H9 (cell line): ENCODE data around the gene COQ4. TPM values are rescaled to one million over a fixed set of nuclear protein-coding genes. Genes with fewer than 3 reads are reported as not detected.

Source experiments
- DNase-seq: peaks from one replicate; pipeline ENCODE4 v3.0.0-alpha.2; 2017
- H2AFZ ChIP-seq: one replicate; pipeline ENCODE4 v1.6.1; 2013; ENCODE audit warnings: mild to moderate bottlenecking, low read length, control low read depth, moderate library complexity
- H2AK5ac ChIP-seq: 2 replicates; pipeline ENCODE4 v1.6.1; 2013; ENCODE audit warnings: low read length, control low read depth, mixed read lengths; ENCODE audit not compliant: insufficient read length
- H2BK120ac ChIP-seq: one replicate; pipeline ENCODE4 v1.6.1; 2013; ENCODE audit warnings: low read depth, mild to moderate bottlenecking, low read length, control low read depth, inconsistent platforms; ENCODE audit not compliant: poor library complexity, severe bottlenecking
- H2BK12ac ChIP-seq: 2 replicates; pipeline ENCODE4 v1.6.1; 2013; ENCODE audit warnings: low read length, control low read depth, mixed read lengths, low read depth; ENCODE audit not compliant: insufficient read length
- H2BK15ac ChIP-seq: 2 replicates; pipeline ENCODE4 v1.6.1; 2013; ENCODE audit warnings: low read depth, low read length, control low read depth
- H2BK20ac ChIP-seq: one replicate; pipeline ENCODE4 v1.6.1; 2013; ENCODE audit warnings: low read depth, mild to moderate bottlenecking, low read length, control low read depth, inconsistent platforms; ENCODE audit not compliant: poor library complexity, severe bottlenecking
- H2BK5ac ChIP-seq: 2 replicates; pipeline ENCODE4 v1.6.1; 2013; ENCODE audit warnings: low read length, control low read depth, mixed read lengths; ENCODE audit not compliant: insufficient read length
- H3K14ac ChIP-seq: 2 replicates; pipeline ENCODE4 v1.6.1; 2013; ENCODE audit warnings: low read length, control low read depth; ENCODE audit not compliant: insufficient read depth
- H3K18ac ChIP-seq: 2 replicates; pipeline ENCODE4 v1.6.1; 2013; ENCODE audit warnings: low read depth, mild to moderate bottlenecking, mixed read lengths, low read length, control low read depth; ENCODE audit not compliant: insufficient read length
- H3K23ac ChIP-seq: 2 replicates; pipeline ENCODE4 v1.6.1; 2013; ENCODE audit warnings: low read length, control low read depth, mixed read lengths, low read depth; ENCODE audit not compliant: insufficient read length
- H3K23me2 ChIP-seq: 2 replicates; pipeline ENCODE4 v1.6.1; 2013; ENCODE audit warnings: low read depth, mild to moderate bottlenecking, mixed read lengths, low read length, control low read depth; ENCODE audit not compliant: insufficient read length, poor library complexity, severe bottlenecking
- H3K27ac ChIP-seq: 2 replicates; pipeline ENCODE4 v1.5.1; 2013; ENCODE audit warnings: low read length, control low read depth, mixed read lengths, low read depth; ENCODE audit not compliant: insufficient read length
- H3K27me3 ChIP-seq: 2 replicates; pipeline ENCODE4 v1.6.1; 2013; ENCODE audit warnings: low read length, control low read depth, inconsistent platforms; ENCODE audit not compliant: insufficient read depth
- H3K4ac ChIP-seq: 2 replicates; pipeline ENCODE4 v1.6.1; 2013; ENCODE audit warnings: low read depth, mild to moderate bottlenecking, control low read depth, inconsistent platforms, low read length, moderate library complexity
- H3K4me1 ChIP-seq: 2 replicates; pipeline ENCODE4 v1.6.1; 2013; ENCODE audit warnings: low read length, control low read depth, inconsistent platforms; ENCODE audit not compliant: insufficient read depth
- H3K4me2 ChIP-seq: 2 replicates; pipeline ENCODE4 v1.6.1; 2013; ENCODE audit warnings: low read length, control low read depth, mixed read lengths; ENCODE audit not compliant: insufficient read length, insufficient read depth
- H3K56ac ChIP-seq: 2 replicates; pipeline ENCODE4 v1.6.1; 2013; ENCODE audit warnings: low read depth, mild to moderate bottlenecking, mixed read lengths, low read length, control low read depth; ENCODE audit not compliant: insufficient read length
- H3K79me1 ChIP-seq: 2 replicates; pipeline ENCODE4 v1.6.1; 2013; ENCODE audit warnings: low read depth, mild to moderate bottlenecking, moderate library complexity, low read length, control low read depth, inconsistent platforms; ENCODE audit not compliant: insufficient read depth, poor library complexity, severe bottlenecking
- H3K79me2 ChIP-seq: 2 replicates; pipeline ENCODE4 v1.6.1; 2013; ENCODE audit warnings: low read length, control low read depth, inconsistent platforms; ENCODE audit not compliant: insufficient read depth
- H3K9ac ChIP-seq: 2 replicates; pipeline ENCODE4 v1.6.1; 2013; ENCODE audit warnings: low read length, control low read depth, mixed read lengths; ENCODE audit not compliant: insufficient read length; ENCODE audit errors: extremely low read depth
- H3K9me3 ChIP-seq: one replicate; pipeline ENCODE4 v1.6.1; 2013; ENCODE audit warnings: low read depth, low read length, inconsistent platforms; ENCODE audit not compliant: control insufficient read depth
- H3T11ph ChIP-seq: one replicate; pipeline ENCODE4 v1.6.1; 2013; ENCODE audit warnings: mild to moderate bottlenecking, low read length, control low read depth, inconsistent platforms
- H4K20me1 ChIP-seq: one replicate; pipeline ENCODE4 v1.6.1; 2013; ENCODE audit not compliant: control insufficient read depth, insufficient read length, insufficient read depth
- H4K5ac ChIP-seq: 2 replicates; pipeline ENCODE4 v1.6.1; 2013; ENCODE audit warnings: low read depth, mild to moderate bottlenecking, mixed read lengths, low read length, control low read depth; ENCODE audit not compliant: insufficient read length
- H4K8ac ChIP-seq: replicated peaks from 2 replicates; pipeline ENCODE4 v1.6.1; 2013; ENCODE audit warnings: low read length, control low read depth, mixed read lengths, low read depth; ENCODE audit not compliant: insufficient read length
- H4K91ac ChIP-seq: 2 replicates; pipeline ENCODE4 v1.6.1; 2013; ENCODE audit warnings: low read depth, mild to moderate bottlenecking, moderate library complexity, mixed read lengths, low read length, control low read depth; ENCODE audit not compliant: insufficient read length
- H3K27ac Mint-ChIP-seq, 3 experiments: 2 replicates in 2 of 3; 3 replicates in 1 of 3; pipeline ENCODE4 v1.8.0; 2020 to 2021; ENCODE audit warnings: mixed read lengths in 3 of 3, mild to moderate bottlenecking in 1 of 3, moderate library complexity in 1 of 3
- H3K27me3 Mint-ChIP-seq: 2 replicates; pipeline ENCODE4 v1.8.0; 2021; ENCODE audit warnings: low read depth, mild to moderate bottlenecking, moderate library complexity, mixed read lengths
- H3K36me3 Mint-ChIP-seq, 3 experiments: 2 replicates in 2 of 3; 3 replicates in 1 of 3; pipeline ENCODE4 v1.8.0; 2020 to 2021; ENCODE audit warnings: low read depth in 3 of 3, mixed read lengths in 3 of 3; ENCODE audit not compliant: insufficient read depth in 1 of 3
- H3K4me1 Mint-ChIP-seq, 2 experiments: 2 replicates each; pipeline ENCODE4 v1.8.0; 2020; ENCODE audit warnings: mixed read lengths in 2 of 2
- H3K4me3 Mint-ChIP-seq, 2 experiments: 2 replicates in 1 of 2; 3 replicates in 1 of 2; pipeline ENCODE4 v1.8.0; 2020 to 2021; ENCODE audit warnings: mild to moderate bottlenecking in 2 of 2, mixed read lengths in 2 of 2, moderate library complexity in 1 of 2
- H3K9me3 Mint-ChIP-seq, 2 experiments: 2 replicates in 1 of 2; 3 replicates in 1 of 2; pipeline ENCODE4 v1.8.0; 2020; ENCODE audit warnings: mild to moderate bottlenecking in 2 of 2, mixed read lengths in 2 of 2, moderate library complexity in 1 of 2
- WGBS: extraction: QIAGEN DNeasy Blood & Tissue Kit; methylation state at CpG from one replicate; pipeline ENCODE4 v1.1.7; 2013; ENCODE audit warnings: missing lambda C conversion rate, low lambda C conversion rate, mixed read lengths; ENCODE audit not compliant: insufficient read length; ENCODE audit errors: extremely low coverage; 5-methylcytosine and 5-hydroxymethylcytosine counted together
- total RNA-seq: library from RNA; stranded (reverse); gene quantifications from 2 replicates; pipeline ENCODE4 v1.2.1, GENCODE V29; 2021
- TF ChIP-seq, protein P1 (sequence below): fragments of 200-600 bp; sonication (generic); conservative IDR thresholded peaks from 3 replicates; pipeline ENCODE4 v1.8.0; 2021; ENCODE audit warnings: antibody characterized with exemption, mild to moderate bottlenecking

Gene COQ4
- total RNA-seq, 1 experiment from 2014 or later = 38.4 TPM

DNA sequence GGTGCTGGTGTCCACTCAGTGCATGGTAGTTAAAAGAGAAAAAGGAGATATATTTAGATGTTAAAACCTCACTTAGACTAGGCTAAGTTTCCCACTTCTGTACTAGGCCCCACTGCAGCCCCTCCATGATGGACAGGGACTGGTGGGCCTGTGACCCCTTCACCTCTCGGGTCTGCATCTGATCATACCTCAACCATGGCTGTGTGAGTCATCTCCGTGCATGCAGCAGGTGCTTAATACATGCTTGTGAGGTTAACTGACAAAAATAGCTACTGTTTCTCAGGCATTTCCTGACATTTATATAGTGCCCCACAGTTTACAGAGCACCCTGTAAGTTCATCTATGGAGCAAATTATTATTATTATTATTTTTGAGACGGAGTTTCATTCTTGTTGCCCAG, 40.1 kb downstream of the COQ4 start:
- Histone ChIP-seq H3K4ac (no peak overlapping the region), H3K4me1 (peaks cover 7% of the 10 kb centered on the region; the same call in 1 of the 2 replicates), H2BK20ac (no peak overlapping the region), H2BK120ac (no peak overlapping the region), H4K5ac (no peak overlapping the region), H4K8ac (no peak overlapping the region), H2BK15ac (no peak overlapping the region), H2AK5ac (no peak overlapping the region), H2AFZ (no peak overlapping the region), H3K23me2 (no peaks in the 10 kb centered on the region), H3K79me1 (no peaks in the 10 kb centered on the region), H3K79me2 (no peaks in the 10 kb centered on the region), H2BK12ac (no peak overlapping the region), H4K20me1 (no peaks in the 10 kb centered on the region), H3K14ac (no peak overlapping the region), H3K4me2 (no peak overlapping the region), H3K18ac (no peak overlapping the region), H4K91ac (no peak overlapping the region), H3K23ac (no peak overlapping the region), H3T11ph (no peak overlapping the region), H3K9ac (no peak overlapping the region), H2BK5ac (no peak overlapping the region), H3K27ac (no peak overlapping the region), H3K27me3 (peaks cover 20% of the 10 kb centered on the region; the same call in 1 of the 2 replicates), H3K56ac (no peak overlapping the region), H3K9me3 (no peaks in the 10 kb centered on the region)
- no peak overlapping the region for H3K27ac Mint-ChIP-seq
- WGBS = no CpG with 5 or more reads among the region's 3 CpGs
- peaks cover 2 to 6% of the 10 kb centered on the region in 2 experiments; a peak in 3 of 5 replicates for H3K9me3 Mint-ChIP-seq
- H3K36me3 Mint-ChIP-seq = peaks cover 0 to 2% (median 0%) of the 10 kb centered on the region in 3 experiments; a peak in 1 of 7 replicates
- DNase-seq = no peak
- peaks cover 75% of the 10 kb centered on the region for H3K27me3 Mint-ChIP-seq
- TF ChIP-seq, protein P1, sequence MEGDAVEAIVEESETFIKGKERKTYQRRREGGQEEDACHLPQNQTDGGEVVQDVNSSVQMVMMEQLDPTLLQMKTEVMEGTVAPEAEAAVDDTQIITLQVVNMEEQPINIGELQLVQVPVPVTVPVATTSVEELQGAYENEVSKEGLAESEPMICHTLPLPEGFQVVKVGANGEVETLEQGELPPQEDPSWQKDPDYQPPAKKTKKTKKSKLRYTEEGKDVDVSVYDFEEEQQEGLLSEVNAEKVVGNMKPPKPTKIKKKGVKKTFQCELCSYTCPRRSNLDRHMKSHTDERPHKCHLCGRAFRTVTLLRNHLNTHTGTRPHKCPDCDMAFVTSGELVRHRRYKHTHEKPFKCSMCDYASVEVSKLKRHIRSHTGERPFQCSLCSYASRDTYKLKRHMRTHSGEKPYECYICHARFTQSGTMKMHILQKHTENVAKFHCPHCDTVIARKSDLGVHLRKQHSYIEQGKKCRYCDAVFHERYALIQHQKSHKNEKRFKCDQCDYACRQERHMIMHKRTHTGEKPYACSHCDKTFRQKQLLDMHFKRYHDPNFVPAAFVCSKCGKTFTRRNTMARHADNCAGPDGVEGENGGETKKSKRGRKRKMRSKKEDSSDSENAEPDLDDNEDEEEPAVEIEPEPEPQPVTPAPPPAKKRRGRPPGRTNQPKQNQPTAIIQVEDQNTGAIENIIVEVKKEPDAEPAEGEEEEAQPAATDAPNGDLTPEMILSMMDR = no peak
- H3K4me3 Mint-ChIP-seq = no peak overlapping the region
- peaks cover 14 to 22% of the 10 kb centered on the region in 2 experiments for H3K4me1 Mint-ChIP-seq
